Neuronal stem cell (in vitro differentiated cells): ENCODE data around the gene CYSTM1.

ENCODE experiments used
- DNase-seq: peaks from one replicate; pipeline ENCODE4 v3.0.0-alpha.2; 2013; ENCODE audit warnings: low spot score
- H2AFZ ChIP-seq: one replicate; pipeline ENCODE4 v1.6.1; 2013; ENCODE audit warnings: mild to moderate bottlenecking, low read length, inconsistent platforms
- H2AK5ac ChIP-seq: 2 replicates; pipeline ENCODE4 v1.6.1; 2013; ENCODE audit warnings: low read depth, mild to moderate bottlenecking, inconsistent platforms, low read length, moderate library complexity, mixed read lengths
- H2BK120ac ChIP-seq: 2 replicates; pipeline ENCODE4 v1.6.1; 2013; ENCODE audit warnings: low read depth, mild to moderate bottlenecking, inconsistent platforms, low read length, moderate library complexity, mixed read lengths
- H2BK12ac ChIP-seq: one replicate; pipeline ENCODE4 v1.6.1; 2013; ENCODE audit warnings: low read length, inconsistent platforms
- H2BK15ac ChIP-seq: 2 replicates; pipeline ENCODE4 v1.6.1; 2013; ENCODE audit warnings: mild to moderate bottlenecking, low read length, inconsistent platforms, mixed read lengths
- H2BK5ac ChIP-seq: one replicate; pipeline ENCODE4 v1.6.1; 2013; ENCODE audit warnings: inconsistent platforms, mild to moderate bottlenecking, low read length, moderate library complexity
- H3K14ac ChIP-seq: one replicate; pipeline ENCODE4 v1.6.1; 2013; ENCODE audit warnings: low read length, inconsistent platforms
- H3K18ac ChIP-seq: 2 replicates; pipeline ENCODE4 v1.6.1; 2013; ENCODE audit warnings: low read length, inconsistent platforms
- H3K23ac ChIP-seq: 2 replicates; pipeline ENCODE4 v1.6.1; 2013; ENCODE audit warnings: low read depth, mild to moderate bottlenecking, mixed read lengths, low read length, inconsistent platforms; ENCODE audit not compliant: poor library complexity
- H3K27ac ChIP-seq: replicated peaks from 3 replicates; pipeline ENCODE4 v1.5.1; 2013; ENCODE audit warnings: low read length, inconsistent platforms
- H3K27me3 ChIP-seq, 3 experiments: 2 replicates each; pipeline ENCODE4 v1.6.1; 2013; ENCODE audit warnings: low read length in 3 of 3, mild to moderate bottlenecking in 2 of 3, inconsistent platforms in 1 of 3, low read depth in 1 of 3, mixed read lengths in 1 of 3, moderate library complexity in 1 of 3; ENCODE audit not compliant: control insufficient read depth in 3 of 3, insufficient read depth in 3 of 3
- H3K36me3 ChIP-seq, 2 donors: replicated peaks in 1 of 2; 2 replicates each; pipeline ENCODE4 v1.6.1; 2013; ENCODE audit warnings: low read length in 2 of 2; ENCODE audit not compliant: control insufficient read depth in 2 of 2, insufficient read depth in 2 of 2
- H3K4ac ChIP-seq: 2 replicates; pipeline ENCODE4 v1.6.1; 2013; ENCODE audit warnings: inconsistent platforms, mild to moderate bottlenecking, low read length, moderate library complexity
- H3K4me1 ChIP-seq, 2 donors: 1 replicate in 1 of 2; 2 replicates in 1 of 2; pipeline ENCODE4 v1.6.1; 2013; ENCODE audit warnings: low read length in 2 of 2, low read depth in 1 of 2; ENCODE audit not compliant: control insufficient read depth in 2 of 2, insufficient read depth in 1 of 2
- H3K4me2 ChIP-seq: one replicate; pipeline ENCODE4 v1.6.1; 2013; ENCODE audit warnings: mild to moderate bottlenecking, low read length, inconsistent platforms; ENCODE audit not compliant: insufficient read depth, poor library complexity, severe bottlenecking
- H3K4me3 ChIP-seq, 2 donors: 2 replicates each; pipeline ENCODE4 v1.5.1; 2013; ENCODE audit warnings: low read length in 2 of 2, mild to moderate bottlenecking in 2 of 2, inconsistent platforms in 1 of 2, moderate library complexity in 1 of 2
- H3K79me1 ChIP-seq: one replicate; pipeline ENCODE4 v1.6.1; 2013; ENCODE audit warnings: low read depth, mild to moderate bottlenecking, inconsistent platforms, low read length, moderate library complexity
- H3K9ac ChIP-seq: one replicate; pipeline ENCODE4 v1.6.1; 2013; ENCODE audit warnings: mild to moderate bottlenecking, low read depth, low read length, inconsistent platforms; ENCODE audit not compliant: poor library complexity
- H3K9me3 ChIP-seq, 2 donors: replicated peaks in 1 of 2; 2 replicates each; pipeline versions ENCODE3 to v1.6.1; 2013; ENCODE audit warnings: low read length in 2 of 2, mild to moderate bottlenecking in 2 of 2, inconsistent platforms in 1 of 2, low read depth in 1 of 2, mixed read lengths in 1 of 2, moderate library complexity in 1 of 2; ENCODE audit not compliant: control insufficient read depth in 2 of 2, insufficient read depth in 1 of 2
- H4K8ac ChIP-seq: one replicate; pipeline ENCODE4 v1.6.1; 2013; ENCODE audit warnings: low read depth, mild to moderate bottlenecking, inconsistent platforms, low read length, moderate library complexity
- H4K91ac ChIP-seq: one replicate; pipeline ENCODE4 v1.6.1; 2013; ENCODE audit warnings: low read length, low read depth, mild to moderate bottlenecking, inconsistent platforms; ENCODE audit not compliant: poor library complexity
- WGBS, 2 donors: extraction: QIAGEN DNeasy Blood & Tissue Kit; methylation state at CpG; one replicate each; pipeline ENCODE4 v1.1.7; 2013; ENCODE audit warnings: missing lambda C conversion rate in 2 of 2, mixed read lengths in 1 of 2; ENCODE audit not compliant: insufficient read length in 2 of 2, insufficient replicate concordance in 1 of 2; ENCODE audit errors: extremely low coverage in 2 of 2; 5-methylcytosine and 5-hydroxymethylcytosine counted together

CYSTM1 gene

DNA sequence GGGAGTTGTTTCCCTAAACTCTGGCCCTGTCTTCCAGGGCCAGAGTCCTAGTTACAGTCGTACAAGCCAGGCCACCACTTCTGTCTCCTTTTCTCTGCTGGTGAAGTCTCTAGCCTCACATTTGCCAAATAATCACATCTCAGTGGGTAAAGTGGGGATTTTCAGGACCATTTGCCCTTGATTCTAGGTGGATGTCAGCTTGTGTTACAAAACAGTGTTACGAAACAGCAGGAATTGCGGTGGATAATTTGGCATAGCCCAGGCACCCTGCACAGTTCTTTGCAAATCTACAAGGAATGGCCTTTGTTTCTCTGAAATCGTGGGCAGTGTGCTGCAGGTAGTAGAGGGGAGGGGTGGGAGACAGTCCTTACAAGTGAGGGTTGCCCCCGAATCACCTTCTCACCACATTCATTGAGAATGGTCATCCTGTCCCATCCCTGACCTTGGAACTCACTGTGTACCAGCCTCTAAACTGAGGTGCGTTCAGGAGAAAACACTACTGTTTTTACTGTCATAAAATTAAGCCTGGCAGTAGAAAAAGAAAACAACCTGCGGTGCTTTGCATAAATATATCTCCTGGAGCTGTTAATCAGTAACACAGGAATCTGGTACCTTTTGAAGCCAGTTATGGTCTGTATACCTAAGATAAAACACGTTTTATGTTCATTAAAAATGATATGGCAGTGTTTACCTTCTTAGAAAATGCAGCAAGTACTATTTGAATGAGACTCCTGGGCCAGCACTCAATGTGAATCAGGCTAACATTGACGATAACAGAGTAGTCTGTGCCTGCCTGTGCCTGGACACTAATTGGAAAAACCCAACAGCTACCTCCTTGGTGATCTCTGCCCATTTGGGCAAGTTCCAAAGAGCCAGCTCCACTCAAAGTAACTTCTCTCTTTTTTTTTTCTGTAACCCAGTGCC, 44.3 kb downstream of the CYSTM1 start:
- Histone ChIP-seq H2AFZ (no peak overlapping the region), H3K4me2 (no peak overlapping the region), H3K79me1 (no peaks in the 10 kb centered on the region), H3K36me3 (no peaks in the 10 kb centered on the region), H4K8ac (no peak overlapping the region), H3K4me3 (no peak overlapping the region), H3K18ac (no peak overlapping the region), H2BK5ac (no peak overlapping the region), H3K4me1 (peaks cover 0 to 18% of the 10 kb centered on the region in 2 donors), H2AK5ac (no peak overlapping the region), H3K27me3 (no peaks in the 10 kb centered on the region), H3K9me3 (no peaks in the 10 kb centered on the region), H3K23ac (no peak overlapping the region), H3K27ac (peak overlapping the region; percentile 20), H3K14ac (no peak overlapping the region), H3K4ac (no peak overlapping the region), H2BK12ac (no peak overlapping the region), H2BK120ac (no peak overlapping the region), H3K9ac (no peak overlapping the region), H2BK15ac (no peak overlapping the region), H4K91ac (no peak overlapping the region)
- no CpG with 5 or more reads among the region's 9 CpGs for WGBS, 2 donors
- no peak for DNase-seq

DNA sequence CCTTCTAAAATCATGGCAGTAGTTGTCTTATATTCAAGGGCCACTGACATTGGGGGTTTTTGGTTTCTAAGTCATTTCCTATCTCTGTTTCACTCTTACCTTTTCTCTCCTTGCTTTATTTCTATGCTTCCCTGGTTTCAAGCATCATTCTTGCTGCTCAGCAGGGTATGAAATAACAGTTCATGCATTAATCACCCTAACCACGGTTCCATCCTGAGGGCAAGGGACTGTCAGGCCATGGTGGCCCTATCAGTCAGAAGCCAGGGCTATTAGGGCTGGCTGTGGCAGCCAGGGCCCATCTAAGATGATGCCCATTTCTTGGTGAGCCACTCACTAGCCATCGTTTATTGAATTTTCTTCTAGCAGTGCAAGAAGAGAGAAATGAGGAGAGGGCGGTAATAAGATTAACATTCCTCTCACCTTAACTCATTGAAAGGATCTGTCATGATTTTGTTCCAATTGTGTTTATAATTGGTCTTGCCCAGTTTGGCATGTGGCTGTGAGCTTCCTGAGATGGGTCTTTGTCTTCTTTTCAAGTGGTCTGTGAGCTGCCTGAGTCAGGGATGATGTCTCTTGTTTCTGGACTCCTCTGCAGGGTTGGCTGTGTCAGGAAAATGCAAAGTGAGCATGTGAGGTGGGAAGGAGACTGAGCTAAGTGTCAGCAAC, 45.2 kb downstream of the CYSTM1 start:
- peak overlapping the region; percentile 74 for H3K27ac ChIP-seq
- no peak overlapping the region for H4K91ac ChIP-seq
- H3K23ac ChIP-seq, result no peak overlapping the region
- no peak overlapping the region for H3K18ac ChIP-seq
- H3K4ac ChIP-seq, result no peak overlapping the region
- no peak overlapping the region for H2AFZ ChIP-seq
- H4K8ac ChIP-seq, result no peak overlapping the region
- peak; percentile 39 for DNase-seq
- H3K27me3 ChIP-seq, result no peaks in the 10 kb centered on the region
- no peak overlapping the region for H2AK5ac ChIP-seq
- no peak overlapping the region for H2BK12ac ChIP-seq
- H2BK15ac ChIP-seq, result no peak overlapping the region
- H3K4me2 ChIP-seq, result no peak overlapping the region
- no peak overlapping the region for H3K4me3 ChIP-seq
- WGBS, 2 donors, result no CpG with 5 or more reads among the region's 3 CpGs
- H3K36me3 ChIP-seq, result no peaks in the 10 kb centered on the region
- no peak overlapping the region for H2BK5ac ChIP-seq
- H3K9me3 ChIP-seq, result no peaks in the 10 kb centered on the region
- no peak overlapping the region for H3K9ac ChIP-seq
- no peaks in the 10 kb centered on the region for H3K79me1 ChIP-seq
- H3K4me1 ChIP-seq, result peaks cover 0 to 18% of the 10 kb centered on the region in 2 donors
- no peak overlapping the region for H3K14ac ChIP-seq
- no peak overlapping the region for H2BK120ac ChIP-seq

DNA sequence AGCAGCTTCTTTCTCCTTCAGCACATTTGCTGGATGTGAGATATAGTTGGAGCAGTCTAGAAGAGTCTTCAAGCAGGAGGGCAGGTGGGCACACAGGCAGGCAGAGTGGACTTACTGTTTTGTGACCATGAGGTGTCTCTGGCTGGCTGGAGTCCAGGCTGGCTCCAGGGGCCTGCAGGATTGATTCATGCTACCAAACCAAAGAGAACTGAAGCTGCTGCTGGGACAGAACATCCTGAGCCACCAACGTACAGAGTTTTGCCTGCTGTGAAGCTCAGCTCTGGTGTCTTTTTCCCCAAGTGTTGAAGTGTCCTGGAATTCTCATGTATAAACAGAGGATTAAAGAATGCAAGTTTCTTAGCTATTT, 45.7 kb downstream of the CYSTM1 start:
- H3K14ac ChIP-seq, result no peak overlapping the region

DNA sequence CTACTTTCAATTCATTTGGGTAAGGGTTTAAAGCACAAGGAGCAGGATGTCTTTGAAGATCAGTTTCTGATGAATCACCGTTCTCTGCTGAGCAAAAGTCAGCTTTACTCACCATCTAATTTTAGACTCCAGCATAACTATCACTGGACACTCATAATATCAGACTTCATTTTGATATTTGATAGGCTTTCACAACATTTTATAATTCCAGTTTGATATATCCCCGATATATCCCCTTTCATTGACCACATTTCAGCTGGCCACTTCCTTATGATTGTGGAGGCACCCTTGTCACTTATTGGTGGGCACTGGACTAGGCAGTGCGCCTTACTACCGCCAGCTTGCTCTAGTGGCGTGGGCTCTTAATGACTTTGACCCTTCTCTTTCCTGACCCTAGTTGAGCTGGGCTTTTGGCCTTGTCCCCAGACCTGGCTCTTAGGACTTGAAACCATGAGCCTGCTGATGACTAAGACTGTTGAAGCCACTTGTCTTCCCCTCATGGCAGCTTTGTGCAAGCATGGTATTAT, 46.8 kb downstream of the CYSTM1 start:
- no peak for DNase-seq
- H2AK5ac ChIP-seq, result no peak overlapping the region
- H3K27me3 ChIP-seq, result no peaks in the 10 kb centered on the region
- H4K91ac ChIP-seq, result no peak overlapping the region
- H3K4ac ChIP-seq, result no peak overlapping the region
- H2AFZ ChIP-seq, result no peak overlapping the region
- H3K14ac ChIP-seq, result no peak overlapping the region
- H3K4me3 ChIP-seq, result no peak overlapping the region
- H3K9ac ChIP-seq, result no peak overlapping the region
- no peaks in the 10 kb centered on the region for H3K9me3 ChIP-seq
- H2BK5ac ChIP-seq, result no peak overlapping the region
- H3K23ac ChIP-seq, result no peak overlapping the region
- no peak overlapping the region for H4K8ac ChIP-seq
- H3K79me1 ChIP-seq, result no peaks in the 10 kb centered on the region
- H2BK120ac ChIP-seq, result no peak overlapping the region
- H3K36me3 ChIP-seq, result no peaks in the 10 kb centered on the region
- H3K4me1 ChIP-seq, result peaks cover 0 to 18% of the 10 kb centered on the region in 2 donors
- H2BK12ac ChIP-seq, result no peak overlapping the region
- no peak overlapping the region for H3K27ac ChIP-seq
- no peak overlapping the region for H3K4me2 ChIP-seq
- H3K18ac ChIP-seq, result no peak overlapping the region
- no peak overlapping the region for H2BK15ac ChIP-seq
- WGBS, 2 donors, result no CpG with 5 or more reads among the region's 5 CpGs

More for the DNA sequence above, 45.7 kb downstream of the CYSTM1 start:
- peak overlapping the region; percentile 35 for H3K4me2 ChIP-seq
- no peak overlapping the region for H3K23ac ChIP-seq
- no peaks in the 10 kb centered on the region for H3K27me3 ChIP-seq
- WGBS, 2 donors, result no CpG with 5 or more reads among the region's 1 CpG
- H3K4ac ChIP-seq, result no peak overlapping the region
- H3K36me3 ChIP-seq, result no peaks in the 10 kb centered on the region
- no peak overlapping the region for H4K91ac ChIP-seq
- H3K79me1 ChIP-seq, result no peaks in the 10 kb centered on the region
- no peak overlapping the region for H2BK15ac ChIP-seq
- H2AK5ac ChIP-seq, result no peak overlapping the region
- H2BK5ac ChIP-seq, result no peak overlapping the region
- peaks cover 0 to 18% of the 10 kb centered on the region in 2 donors for H3K4me1 ChIP-seq
- H3K4me3 ChIP-seq, result no peak overlapping the region
- H3K18ac ChIP-seq, result no peak overlapping the region
- H2BK12ac ChIP-seq, result no peak overlapping the region
- H3K9me3 ChIP-seq, result no peaks in the 10 kb centered on the region
- DNase-seq, result no peak
- H2AFZ ChIP-seq, result no peak overlapping the region
- H3K27ac ChIP-seq, result peak overlapping the region; percentile 74
- no peak overlapping the region for H2BK120ac ChIP-seq
- no peak overlapping the region for H4K8ac ChIP-seq
- no peak overlapping the region for H3K9ac ChIP-seq
